Activated CD4-positive, alpha-beta T cell treated with anti-CD3 and anti-CD28 coated beads, Interleukin-2, Interleukin-6, amounts not matched to agents 100 ng/mL and 50 ng/mL, durations not matched to agents 16 hours and 8 hours (primary cell): Measurements from ENCODE around the gene CSMD2.

ENCODE experiments used
- DNase-seq: peaks from one replicate; pipeline ENCODE4 v3.0.0-alpha.2; 2020

Gene CSMD2

DNA sequence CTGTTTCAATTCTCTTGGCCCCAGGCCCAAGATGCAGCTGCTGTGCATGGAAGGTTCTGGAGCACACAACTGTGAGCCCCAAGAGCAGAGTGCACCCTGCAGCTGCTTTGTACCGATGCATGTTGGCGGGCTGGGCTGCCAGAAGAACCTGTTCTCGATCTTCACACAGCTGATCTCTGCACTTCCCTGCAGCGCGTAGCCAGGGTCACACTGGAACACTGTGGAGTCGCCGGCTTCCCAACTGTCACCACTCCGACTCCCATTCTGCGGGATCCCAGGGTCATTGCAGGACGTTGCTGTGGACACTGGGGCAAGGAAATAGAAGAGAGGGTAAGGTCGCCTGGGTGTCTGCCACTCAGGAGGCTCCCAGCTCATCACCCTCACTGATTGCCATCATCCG lies 507.2 kb downstream of the CSMD2 start:
- no peak for DNase-seq

DNA sequence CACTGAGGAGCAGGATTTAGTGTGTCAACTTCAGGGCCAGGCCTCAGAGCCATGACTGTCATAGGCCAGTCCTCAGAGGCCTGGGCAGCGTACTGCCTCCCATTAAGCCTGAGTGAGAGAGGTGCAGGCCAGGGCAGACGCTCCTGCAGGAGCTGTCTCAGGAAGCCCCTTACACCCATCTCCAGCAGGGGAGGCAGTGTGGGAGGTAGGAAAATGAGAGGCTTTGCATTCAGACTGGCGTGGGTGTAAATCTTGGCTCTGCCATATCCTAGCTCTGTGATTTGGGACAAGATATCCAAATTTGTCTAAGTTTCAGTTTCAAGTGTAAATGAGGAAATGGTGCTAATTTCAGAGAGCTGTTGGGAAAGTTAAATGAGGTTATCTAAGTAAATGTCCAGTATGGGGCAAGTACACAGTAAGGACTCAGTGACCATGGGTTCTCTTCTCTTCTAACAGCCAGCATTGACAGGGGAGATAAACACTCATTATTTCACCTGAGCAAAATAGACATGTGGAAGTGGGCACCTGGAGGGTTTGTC lies 508.5 kb downstream of the CSMD2 start:
- DNase-seq = no peak

DNA sequence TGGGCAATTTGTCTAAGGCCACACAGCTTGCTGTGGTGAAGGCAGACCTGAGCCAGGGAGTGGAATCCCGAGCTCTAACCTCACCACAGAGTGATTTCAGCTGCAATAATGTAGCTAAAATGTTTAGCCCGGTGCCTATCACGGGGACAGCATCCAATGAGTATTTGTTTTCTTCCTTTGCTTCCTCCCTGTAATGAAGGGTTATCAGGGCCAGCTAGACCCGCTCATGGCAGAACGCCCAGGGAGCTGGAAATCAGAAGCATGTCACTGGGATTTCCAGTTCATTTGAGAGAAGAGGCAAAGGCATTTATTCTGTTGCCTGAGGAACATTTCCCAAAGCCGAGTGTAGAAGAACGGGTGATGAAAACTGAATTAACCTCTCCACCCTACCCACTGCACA lies 509.5 kb downstream of the CSMD2 start:
- no peak for DNase-seq

- DNase-seq = no peak
Observed at GRCh38 chr1:33654267-33654834, 510.7 kb downstream of the CSMD2 start.

- DNase-seq = no peak
Observed at GRCh38 chr1:33653226-33653625, 511.8 kb downstream of the CSMD2 start.

DNA sequence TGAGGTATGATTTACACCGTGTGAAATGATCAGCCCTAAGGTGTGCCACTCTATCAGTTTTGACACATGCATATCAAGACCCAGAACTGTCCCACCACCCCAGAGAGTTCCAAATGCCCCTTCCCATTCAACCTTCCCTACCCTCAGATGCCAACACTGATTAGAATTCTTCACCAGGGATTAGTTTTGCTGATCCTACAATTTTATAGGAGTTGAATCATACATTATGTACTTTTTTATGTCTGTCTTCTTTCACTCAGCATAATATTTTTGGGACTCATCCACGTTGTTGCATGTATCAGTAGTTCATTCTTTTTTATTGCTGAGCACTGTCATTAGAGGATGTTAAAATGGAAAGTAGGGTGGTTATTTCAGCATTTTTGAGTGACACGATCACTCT lies 514.3 kb downstream of the CSMD2 start:
- no peak for DNase-seq

- DNase-seq = no peak
Observed at GRCh38 chr1:33649759-33650158, 515.3 kb downstream of the CSMD2 start.

- DNase-seq = no peak
Observed at GRCh38 chr1:33643216-33643615, 521.8 kb downstream of the CSMD2 start.

- DNase-seq = peak; percentile 7
Observed at GRCh38 chr1:33641104-33641830, 523.8 kb downstream of the CSMD2 start.

- DNase-seq = no peak
Observed at GRCh38 chr1:33640114-33640660, 524.8 kb downstream of the CSMD2 start.

- no peak for DNase-seq
Observed at GRCh38 chr1:33637846-33638440, 527.1 kb downstream of the CSMD2 start.

- DNase-seq = no peak
Observed at GRCh38 chr1:33636209-33636608, 528.8 kb downstream of the CSMD2 start.

DNA sequence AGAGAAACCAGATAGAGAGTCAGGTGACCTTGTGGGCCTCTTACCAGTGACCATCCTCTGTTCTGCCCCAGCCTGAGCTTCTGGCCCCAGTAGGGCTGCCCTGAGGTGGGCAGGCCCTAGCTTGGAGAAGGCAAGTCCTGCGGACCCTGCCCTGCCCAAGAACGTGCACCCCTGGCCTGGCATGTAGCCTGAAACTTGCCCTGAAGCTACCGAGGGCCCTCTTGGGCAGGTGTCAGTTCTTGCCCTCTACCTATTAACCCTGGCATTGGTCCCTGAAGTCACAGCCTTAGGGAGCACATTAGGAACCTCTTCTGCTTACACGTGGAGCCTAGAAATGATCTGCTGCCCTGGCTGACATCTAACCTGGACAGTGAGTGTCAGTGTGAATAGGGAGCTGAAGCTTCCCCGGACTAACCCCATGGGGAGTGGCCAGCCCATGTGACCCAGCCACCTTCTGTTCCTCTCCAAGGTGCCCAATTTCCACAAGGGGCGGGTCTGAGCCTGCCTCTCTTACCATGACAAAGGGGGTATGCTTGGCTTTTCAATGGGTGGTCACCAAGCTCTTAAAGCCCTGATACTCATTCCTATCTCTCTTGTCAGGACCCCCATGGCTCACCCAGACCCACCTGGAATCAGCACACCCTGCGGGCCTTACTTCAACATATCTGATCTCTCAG lies 529.6 kb downstream of the CSMD2 start:
- no peak for DNase-seq

DNA sequence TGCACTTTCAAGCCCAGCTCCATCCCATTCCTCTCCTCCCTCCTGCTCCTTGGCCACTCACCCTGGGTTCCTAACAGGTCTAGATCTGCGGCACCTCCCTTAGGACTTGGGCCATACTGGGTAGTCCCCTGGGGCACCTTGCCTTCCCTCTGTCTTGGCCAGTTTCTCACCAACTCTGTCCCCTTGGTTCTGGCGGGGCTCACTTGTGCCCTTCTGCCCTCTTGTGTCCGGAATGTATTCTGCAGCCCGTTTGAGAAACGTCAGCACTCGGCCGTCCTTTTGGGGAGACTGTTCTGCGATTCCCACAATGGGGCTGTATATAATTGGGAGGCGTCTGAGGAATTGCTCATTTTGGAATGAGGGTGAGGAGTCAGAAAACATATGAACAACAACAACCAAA lies 530.2 kb downstream of the CSMD2 start:
- DNase-seq = peak; percentile 45

DNA sequence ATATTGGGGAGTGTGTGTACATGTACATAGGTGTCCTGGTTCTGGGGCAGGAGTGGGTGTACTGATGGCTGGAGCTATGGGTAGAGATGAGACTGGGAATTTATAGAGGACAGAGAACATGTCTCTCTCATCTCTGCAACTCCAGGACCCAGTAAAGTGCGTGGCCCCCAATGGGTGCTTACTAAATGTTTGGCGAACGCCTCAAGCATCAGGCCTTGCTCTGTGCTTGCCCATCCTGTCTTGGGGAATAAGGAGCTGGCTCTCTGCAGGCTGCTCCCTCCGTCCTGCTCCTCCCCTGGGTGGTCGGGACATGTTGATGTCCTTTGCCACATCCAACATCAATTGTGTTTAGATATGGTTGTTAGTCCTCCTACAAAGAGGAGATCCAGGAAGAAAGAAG lies 530.9 kb downstream of the CSMD2 start:
- no peak for DNase-seq

GRCh38 chr1:33633019-33633801 lies 531.8 kb downstream of the CSMD2 start:
- DNase-seq = peak; percentile 91

GRCh38 chr1:33630686-33631085 lies 534.3 kb downstream of the CSMD2 start:
- DNase-seq = no peak

DNA sequence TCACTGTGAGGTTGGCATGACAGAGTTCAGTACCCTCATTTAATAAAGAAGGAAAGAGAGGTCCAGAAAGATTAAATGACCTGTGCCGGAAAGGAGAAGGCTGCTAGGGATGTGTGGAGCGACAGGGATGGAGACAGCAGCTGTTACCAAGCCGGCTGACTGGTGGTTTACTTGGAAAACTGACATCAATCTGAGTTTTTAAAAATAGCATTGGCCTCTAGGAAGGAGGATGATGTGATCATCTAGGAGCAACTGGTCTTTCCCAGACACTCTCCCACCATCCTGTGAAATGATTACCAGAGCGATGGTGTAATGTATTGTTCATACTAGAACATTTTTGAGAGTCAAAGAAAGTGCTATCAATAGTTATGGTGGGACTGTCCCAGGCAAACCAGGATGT lies 538.2 kb downstream of the CSMD2 start:
- DNase-seq = no peak

DNA sequence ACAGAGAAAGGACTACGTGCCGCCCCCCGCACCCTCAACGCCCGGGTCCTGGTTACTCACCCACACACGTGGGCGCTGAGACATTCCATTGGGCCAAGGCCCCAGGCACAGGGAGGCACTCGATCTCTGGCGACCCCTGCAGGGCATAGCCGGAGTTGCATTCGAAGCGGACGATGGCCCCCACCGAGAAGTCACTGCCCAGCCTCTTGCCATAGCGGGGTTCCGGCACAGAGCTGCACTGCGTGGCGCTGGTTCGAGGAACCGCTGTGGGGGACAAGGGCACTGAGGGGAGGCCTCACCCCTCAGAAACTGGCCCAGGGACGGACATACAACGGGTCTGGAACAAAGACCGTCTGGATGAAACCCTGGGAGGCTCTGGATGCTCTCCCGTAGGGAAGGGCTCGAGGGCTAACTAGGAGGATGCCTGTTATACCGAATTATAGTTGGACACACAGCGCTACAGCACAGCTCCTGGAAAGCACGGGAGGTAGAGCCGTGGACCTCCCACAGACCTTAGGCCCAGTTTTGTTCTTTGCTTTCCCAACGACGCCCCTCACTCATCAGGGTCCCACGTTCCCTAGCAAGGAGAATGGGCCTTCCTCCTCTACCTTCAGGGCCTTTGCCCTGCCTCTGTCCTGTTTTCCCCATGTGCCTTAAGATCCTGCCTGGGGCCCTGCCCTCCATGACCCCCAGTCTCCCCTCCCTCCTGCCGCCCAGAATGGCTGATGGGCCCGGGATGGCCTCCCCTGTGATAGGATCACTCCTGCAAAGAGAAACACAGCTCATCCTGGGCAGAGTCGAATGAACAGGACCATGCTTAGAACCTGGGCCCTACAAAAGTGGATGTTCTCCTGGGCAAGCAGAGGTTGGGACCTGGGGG lies 539.8 kb downstream of the CSMD2 start:
- DNase-seq = peak; percentile 36

DNA sequence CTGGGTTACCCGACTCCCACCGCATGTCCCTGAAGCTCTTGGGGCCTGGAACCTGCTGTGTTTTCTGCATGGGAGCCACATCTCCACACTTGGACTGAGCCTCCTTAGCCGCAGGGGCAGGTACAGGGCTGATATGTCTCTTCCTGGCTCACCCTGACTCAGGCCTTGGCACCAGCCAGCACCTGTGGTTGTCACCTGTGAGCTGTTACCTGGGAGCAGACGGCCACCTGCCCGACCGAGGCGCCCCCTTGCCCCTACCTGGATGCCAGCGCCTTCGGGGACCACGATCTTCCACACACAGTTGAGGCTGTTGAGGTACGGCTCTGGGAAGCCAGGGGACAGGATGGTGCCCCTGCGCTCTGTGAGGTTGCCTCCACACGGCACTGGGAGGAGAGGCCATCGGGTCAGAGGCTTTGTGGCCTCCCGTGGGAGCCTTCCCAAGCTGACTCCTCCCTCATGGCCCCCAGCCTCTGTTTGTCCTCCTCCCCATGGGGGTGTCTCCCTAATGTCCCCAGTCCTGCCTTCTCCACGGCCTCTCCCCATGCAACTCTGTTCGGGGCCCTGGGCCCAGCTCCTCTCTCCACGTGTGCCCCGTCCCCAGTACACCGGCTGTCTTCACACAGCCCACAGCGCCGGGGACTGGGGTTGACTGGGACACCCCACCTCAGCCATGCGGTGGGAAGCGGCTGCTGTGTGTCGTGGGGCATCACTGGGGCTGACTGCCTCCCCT lies 540.6 kb downstream of the CSMD2 start:
- DNase-seq = no peak

- DNase-seq = no peak
Observed at GRCh38 chr1:33623811-33624210, 541.2 kb downstream of the CSMD2 start.
